GM21717 (cell line): ENCODE measurements around the gene MYO5B.

Experiments used
- ATAC-seq: cut with Tn5 transposase; IDR thresholded peaks from one replicate; pipeline ENCODE4 v1.9.1; 2021; ENCODE audit warnings: mild to moderate bottlenecking, moderate library complexity; ENCODE audit not compliant: unreplicated experiment

Gene MYO5B

DNA sequence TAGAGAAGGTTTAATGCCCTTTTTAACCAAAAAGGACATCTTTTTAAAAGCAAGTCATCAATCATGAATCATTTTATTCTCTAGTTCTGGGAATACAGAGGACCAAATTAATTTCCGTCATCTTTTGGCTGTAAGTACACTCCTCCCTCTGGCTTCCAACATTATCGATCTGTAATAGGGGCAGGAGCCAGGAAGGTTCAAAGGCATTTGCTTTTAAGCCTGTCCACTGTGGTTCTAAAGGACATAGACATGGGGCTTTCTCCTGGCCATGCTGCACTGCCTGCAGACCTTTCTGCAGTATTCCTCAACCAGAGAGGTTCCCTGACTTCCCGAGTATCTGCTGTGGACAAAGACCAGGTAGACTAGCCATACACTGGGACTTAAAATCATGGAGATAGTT is 170.5 kb downstream of the MYO5B start:
- no peak for ATAC-seq

DNA sequence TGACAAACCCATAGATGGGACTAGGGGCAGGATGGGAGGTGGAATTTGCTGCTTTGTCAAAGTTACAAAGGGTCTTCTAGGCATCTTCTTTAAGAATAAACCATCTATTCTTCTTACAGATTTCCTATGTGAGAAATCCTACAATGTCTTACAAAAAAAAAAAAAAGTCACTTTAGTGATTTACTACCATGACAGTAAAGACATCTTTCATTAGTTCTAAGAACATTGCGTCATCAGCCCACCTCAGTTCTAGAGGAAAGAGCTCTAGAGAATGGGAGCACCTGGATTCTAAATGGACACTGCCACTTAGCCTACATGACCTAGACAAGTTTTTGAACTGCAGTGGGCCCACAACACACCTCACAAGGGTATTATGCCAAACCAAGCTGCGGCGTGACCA is 172.0 kb downstream of the MYO5B start:
- no peak for ATAC-seq

DNA sequence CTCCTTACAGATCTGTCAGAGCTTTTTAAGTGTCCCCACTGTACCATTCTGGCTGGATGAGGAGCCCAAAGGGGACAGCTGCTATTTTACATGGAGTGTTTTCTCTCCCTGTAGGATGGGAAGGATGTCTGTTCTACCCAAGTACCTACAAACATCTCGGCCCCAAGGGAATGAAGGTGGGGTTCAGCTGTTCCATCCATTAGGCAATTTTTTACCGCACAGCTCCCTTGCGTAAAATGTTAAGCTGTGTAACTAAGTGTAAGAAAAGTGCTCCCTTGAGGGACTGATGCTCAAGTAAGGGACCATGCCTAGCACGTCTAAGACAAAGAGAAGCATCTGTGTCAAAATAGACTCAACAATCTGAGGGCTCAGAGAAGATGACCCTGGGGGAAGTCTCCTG is 180.3 kb downstream of the MYO5B start:
- ATAC-seq = no peak

DNA sequence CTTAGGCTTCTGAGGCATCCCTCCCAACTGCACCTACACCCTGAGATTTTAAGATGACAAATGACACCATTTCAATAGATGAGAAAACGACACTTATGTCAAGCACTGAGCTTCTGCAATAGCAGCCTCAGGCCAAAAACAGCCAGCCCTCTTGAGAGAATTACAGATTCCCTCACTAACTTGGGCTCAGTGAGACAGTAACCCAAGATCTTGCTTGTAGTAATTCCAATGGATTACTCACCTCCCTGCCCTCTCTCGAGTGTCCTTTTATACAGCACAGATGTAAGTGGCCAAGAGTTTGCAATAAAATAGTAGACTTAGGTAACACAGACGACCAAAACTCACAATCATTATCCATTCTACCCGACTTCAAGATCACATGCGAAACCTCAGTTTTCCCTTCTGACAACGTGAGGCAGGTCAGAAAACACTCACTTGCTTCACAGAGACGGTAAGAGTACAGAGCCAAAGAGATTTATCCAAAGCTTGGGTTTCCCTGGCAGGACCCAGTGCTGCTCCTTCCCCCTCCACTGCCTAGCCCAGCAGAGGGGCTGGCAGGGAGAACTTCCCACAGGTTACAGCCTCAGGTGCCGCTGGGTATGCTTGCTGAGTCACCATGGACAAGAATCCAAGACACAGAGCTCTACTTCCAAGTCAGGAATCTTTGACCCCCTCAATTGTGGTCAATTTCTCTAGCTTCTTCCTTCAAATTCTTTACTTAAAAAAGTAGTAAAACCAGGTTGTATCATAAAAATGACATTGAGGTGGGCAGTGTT is 181.4 kb downstream of the MYO5B start:
- no peak for ATAC-seq

DNA sequence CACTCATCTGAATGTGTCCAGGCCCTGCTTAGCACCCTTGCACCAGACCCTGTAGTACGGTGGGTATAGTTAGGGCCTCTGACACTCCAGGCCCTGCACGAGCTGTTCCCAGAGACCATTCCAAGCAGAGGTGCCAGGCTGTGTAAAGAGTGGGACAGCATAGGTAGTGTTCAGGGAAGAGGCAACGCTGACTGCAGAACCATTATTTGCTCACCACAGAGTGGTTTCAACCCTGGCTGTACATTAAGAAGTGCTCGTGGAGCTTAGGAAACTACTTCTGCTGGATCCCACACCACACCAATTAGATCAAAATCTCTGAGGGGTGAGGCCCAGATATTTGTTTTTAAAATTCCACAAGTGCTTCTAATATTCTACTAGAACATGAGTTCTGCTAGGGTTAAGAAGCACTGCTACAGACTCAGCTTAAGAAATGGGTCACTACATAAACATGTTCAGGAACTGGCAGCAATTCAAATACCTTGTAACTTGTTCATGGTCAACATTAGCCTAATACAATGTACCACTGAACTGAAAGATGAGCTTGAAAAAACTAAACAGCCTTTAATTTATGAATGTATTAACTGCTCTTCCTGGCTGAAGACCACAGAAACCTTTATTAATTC is 183.0 kb downstream of the MYO5B start:
- no peak for ATAC-seq

DNA sequence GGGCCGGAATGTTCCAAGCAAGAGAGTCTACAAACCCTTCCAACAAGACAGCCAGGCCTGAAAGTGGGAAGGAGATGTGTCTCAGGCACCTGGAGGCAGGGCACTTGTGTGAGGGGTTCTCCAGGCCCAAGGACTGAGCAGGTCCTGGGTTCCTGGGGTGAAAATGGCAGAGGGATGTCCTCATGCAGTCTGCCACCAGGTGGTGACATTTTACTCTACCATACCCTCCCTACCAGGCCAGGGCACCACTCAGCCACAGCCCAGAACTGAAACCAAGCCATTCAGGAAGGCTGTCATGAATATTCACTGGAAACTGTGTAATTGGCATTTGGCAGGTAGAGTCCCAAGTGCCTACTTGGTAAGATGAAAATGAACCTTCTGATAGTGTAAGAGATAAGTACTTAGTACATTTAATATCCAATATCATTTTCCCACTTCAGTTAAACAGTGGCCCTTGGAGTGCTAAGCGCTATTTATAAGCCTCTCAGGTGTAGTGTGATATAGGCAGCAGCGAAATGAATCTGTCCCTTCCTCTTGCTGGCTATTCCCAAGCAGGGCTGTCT is 185.1 kb downstream of the MYO5B start:
- peak; percentile 70 for ATAC-seq

DNA sequence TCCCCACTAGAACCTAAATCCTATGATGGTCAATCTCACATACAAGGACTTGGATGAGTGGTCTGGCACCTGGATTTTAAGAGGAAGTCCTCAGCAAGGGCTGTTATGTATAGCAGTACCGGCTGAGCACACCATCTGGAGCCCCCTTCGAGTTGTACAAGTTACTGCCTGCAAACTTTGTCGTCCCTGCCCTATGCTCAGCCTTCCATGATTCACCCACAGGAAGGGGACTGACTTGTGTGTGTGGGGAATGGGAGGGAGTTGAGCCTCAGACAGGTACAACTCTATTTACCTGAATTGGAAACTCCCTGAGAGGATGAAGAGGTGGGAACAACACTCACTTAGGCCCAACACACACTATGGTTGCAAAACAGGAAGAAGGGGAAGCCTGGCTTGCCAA is 186.6 kb downstream of the MYO5B start:
- no peak for ATAC-seq

DNA sequence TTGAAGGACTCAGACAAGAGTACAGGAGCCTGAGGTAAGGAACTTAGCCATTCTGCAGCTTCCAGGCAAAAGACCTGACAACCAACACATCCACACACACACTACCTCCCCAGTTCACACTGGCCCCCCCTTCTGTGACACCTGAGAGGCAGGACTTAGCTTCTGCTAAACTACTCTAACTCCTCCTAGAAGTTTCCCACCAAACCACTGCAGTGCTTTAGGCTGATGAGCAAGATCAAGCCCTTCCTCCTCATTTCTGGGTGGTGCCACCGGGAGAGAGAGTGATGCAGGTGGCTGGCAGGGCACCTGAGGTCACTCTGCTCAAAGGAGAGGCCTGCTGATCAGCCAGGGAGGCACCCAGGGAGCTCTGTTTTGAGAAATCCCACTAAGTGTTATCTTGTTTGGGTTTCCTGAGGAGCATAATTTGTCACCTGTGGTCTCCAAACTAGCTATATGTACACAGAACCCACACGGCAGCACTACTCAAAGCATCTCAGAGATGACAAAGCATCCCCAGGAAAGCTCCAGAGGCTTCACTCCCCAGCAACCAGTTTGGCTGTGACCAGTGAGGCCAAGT is 188.4 kb downstream of the MYO5B start:
- no peak for ATAC-seq

DNA sequence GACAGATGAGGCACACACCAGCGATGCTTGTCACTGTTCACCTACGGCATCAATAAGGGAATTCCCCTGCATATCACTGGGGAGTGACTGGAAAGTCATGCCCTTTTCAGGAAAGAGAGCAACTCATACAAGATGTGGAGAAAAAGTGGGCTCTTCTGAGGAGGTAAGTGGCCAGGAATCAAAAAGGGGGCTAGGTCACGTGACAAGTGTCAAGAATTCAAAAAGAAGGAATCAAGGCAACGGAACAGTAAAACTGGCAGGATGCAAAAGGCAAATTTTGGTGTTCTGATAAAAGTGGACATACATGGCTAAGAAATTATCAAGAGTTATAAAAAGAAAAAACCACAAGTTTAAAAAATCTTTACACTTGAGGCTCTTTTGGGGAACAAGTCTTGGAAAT is 190.9 kb downstream of the MYO5B start:
- ATAC-seq = no peak

DNA sequence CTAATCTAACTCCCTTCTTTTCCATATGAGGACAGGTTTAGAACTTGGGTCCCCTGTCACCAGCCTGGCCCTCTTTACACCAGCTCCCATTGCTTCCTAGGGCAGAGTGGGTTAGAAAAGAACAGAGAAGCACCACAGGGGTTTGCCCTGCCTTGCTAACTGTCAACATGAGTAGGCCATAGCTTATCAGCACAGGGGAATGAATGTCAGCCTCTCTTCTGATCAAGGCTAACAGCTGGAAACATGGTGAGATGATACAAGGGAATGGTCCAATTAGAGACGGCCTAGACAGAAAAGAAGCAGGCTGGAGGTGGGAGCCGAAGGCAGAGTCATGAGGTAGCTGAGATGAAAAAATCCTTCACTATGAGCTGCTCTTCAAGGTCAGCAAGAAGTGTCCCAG is 192.2 kb downstream of the MYO5B start:
- no peak for ATAC-seq

DNA sequence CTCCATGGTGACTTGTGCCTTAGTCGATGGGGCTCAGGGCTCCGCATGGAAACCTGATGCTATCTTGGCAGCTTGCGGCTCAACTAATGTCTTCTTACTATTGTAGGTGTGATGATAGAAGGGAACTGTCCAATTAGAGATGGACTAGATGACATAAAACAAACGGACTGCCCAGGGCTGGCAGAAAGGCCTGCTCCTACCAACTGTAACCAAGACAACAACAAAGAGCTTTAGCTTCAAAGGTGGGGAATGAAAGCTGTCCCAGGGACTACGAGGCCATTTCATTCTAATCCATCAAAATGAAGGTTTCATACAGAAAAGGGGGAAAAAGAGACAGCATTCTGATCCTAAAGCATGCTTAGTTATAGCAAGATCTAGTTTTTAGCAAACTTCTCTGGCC is 194.7 kb downstream of the MYO5B start:
- no peak for ATAC-seq

DNA sequence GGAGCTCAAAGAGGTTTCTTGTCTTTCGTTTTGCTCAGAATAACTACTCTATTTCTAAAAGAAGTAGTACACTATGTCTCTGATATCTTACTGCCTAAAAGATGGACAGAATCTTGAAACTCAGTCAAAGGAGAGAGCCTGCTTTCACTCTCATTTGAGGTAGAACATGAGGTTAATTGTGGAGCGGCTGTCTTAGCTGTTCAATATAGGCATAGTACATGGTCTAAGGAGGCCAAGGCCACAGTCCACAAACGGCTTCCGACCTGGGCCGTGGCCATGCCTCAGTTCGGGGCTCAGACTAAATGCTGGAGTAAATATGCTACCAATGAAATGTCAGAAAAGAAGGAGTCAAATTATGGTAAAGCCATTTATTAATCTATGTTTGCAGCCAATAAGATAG is 195.8 kb downstream of the MYO5B start:
- ATAC-seq = no peak

DNA sequence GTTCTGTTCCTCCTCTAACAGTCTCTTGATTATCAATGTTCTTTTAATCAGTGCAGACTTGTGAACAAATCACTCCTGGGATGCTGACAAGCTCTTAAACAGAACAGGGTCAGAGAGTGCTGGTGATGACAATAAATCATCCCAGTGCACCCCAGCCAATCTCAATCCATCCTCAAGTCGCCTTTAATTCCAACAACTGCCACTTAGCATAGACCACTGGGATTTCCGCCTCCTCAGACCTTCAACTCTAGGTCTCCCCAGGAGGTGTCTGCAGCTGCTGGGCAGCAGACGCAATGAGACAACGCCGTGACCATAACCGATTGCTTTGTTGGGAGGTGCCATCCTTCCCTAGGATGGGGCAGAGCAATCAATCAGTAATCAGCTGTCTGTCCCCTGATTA is 197.4 kb downstream of the MYO5B start:
- no peak for ATAC-seq

DNA sequence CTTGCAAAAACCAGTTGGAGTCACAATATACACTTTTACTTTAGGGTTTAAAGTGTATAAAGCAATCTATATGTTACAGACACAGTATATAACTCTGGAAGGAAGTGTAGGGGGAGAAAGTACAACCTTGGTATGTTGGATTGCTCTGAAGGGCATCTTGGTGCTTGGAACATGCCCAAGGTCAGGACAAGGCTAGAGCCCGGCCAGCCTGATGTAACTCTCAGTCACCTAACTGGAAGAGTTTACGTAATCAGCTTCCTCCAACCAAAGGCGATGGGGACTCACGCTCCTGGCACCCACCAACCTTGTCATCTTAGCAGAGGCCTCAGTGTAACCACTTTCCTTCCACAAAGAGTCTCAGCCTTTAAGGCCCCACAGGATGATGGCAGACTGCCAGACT is 200.5 kb downstream of the MYO5B start:
- no peak for ATAC-seq

DNA sequence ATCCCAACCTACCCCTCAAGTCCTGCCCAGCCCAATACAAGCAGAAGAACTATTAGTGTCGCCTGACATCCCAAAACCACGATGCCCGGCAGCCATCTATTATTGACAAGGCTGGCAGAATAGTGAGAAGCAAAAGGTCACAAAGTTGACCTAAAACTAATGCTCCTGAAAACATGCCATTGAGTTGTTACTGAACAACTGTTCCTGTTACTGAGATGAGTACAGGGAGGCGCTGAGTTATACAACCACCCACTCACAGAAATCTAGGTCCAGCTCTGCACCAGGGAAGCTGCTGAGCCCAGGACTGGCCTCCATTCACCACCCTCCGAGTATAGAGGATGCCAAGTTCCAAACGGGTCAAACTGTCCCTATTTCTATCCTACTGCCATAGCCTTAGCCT is 201.6 kb downstream of the MYO5B start:
- no peak for ATAC-seq

DNA sequence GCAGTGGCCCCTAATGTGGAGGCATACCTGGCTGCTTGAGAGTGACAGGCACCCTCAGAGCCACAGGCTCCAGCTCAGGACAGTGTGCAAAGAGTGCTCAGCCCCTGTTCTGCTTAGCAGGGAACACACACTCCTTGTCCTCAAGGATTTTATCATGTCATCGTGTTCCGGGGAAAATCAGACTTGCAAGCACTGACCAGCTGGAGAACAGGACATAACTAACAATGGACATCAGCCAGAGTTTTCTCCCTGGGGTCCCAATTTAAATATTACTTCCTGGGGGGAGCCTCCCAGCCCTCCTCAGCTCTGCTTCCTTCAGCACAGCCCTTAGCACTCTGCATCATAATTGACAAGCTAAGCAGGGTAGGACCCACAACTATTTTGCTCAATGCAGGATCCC is 206.2 kb downstream of the MYO5B start:
- ATAC-seq = no peak

DNA sequence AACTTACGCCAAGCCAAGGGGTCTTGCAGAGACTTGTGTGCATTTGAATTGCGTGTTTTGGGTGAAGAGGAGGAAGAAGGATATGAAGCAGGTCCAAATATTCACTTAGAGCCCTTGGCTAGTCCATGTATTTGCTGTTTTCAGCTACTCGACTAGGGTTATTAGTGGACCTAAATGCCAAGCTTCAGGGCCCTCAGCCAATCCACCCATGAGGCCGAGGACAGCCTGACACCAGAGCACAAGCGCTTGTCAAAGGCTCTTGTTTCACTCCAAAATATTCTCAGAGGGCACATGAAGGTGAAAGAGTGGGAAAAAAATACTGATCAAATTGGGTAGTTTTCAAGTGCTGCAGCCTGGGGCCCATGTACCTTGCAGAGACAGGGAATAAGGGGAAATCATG is 206.8 kb downstream of the MYO5B start:
- ATAC-seq = no peak

DNA sequence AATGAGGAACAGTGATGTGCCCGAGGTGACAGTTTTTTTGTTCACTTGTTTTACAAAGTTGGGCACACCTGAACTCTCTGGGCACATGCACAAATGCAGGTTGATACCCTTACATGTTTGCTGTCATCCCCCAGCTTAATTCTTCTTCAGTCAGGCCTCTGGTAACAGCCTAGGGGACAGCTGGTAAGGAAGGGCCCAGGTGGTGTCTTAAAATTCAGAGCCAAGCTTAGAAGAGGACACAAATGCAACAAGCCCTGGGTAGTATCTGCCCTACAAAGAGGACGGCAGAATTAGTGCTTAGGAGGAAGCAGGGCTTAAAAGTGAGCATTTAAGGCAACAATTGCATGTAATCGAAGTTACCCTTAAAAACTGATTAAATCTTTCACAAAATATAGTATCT is 209.7 kb downstream of the MYO5B start:
- ATAC-seq = no peak

DNA sequence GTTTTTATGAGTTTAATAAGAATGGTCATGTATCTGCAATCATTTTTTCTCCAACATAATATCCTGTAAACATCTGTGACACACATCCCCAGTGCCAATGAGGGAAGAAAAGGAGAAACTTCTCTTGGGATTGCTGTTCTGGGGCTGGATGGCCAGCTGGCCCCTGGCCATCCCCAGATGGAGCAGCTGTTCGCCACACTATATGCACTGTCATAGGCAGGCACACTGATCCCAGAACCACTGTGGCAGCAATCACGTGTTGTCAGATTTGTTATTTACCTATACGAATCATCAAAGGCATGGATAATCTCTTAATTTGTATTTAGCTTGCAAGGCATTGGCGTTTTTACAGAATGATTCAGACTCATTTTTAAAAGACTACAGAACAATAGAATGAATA is 214.1 kb downstream of the MYO5B start:
- no peak for ATAC-seq

DNA sequence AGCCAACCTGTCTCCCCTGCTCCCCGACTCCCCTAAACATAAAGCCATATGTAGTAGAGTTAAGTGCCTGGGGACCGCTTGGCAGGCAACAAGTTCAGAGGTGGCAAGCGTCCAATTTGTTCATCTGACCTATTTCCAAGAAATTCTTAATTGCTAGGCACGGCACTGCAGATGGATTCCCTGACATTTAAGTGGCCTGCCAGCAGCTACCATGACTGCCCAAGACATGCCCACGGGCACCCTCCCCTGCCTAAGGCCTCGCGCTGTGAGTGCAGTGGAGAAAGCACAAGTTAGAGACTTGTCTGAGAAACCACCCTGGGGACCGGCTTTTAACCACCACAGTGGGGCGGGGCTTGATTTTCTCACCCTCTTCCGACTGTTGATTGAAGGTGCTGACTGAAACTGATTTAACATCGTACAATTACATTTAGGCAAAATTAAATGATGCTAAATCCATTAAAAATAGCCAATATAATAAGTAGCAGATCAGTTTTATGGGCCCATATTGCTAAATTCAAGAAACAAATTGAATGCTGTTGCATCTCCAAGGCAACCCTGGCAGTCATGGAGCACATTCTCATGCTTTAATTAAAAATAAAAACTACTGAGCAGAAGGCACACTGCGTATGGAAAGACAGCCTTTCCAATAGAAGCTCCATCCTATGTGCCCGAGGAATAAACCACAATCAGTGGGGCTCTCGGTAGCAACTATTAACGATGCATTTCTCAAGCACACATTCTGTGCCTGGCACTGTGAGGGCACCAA is 218.0 kb downstream of the MYO5B start:
- ATAC-seq = no peak

DNA sequence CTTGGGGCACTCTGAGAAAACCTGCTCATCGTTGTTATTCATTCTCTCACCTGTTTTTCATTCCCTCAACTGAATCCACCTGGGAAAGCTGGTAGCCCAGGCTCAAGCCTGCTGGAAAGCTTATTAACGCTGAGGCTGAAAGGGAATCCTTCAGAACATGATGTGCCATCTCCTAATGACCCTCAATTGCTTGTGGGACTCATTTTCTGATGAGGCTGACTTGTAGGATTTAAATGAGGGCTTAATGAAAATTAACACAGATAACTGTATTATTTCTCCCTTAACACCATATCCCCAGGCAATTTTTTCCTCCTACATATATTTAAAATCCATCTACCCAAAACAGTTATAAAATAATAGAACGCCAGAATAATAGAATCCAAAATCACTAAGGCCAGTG is 218.9 kb downstream of the MYO5B start:
- no peak for ATAC-seq
